ENCODE data around the gene ELOVL1. TPM values are rescaled to one million over a fixed set of nuclear protein-coding genes. Genes with fewer than 3 reads are reported as not detected.

Gene ELOVL1
- total RNA-seq, 1 experiment from 2014 or later = 21.6 TPM

DNA sequence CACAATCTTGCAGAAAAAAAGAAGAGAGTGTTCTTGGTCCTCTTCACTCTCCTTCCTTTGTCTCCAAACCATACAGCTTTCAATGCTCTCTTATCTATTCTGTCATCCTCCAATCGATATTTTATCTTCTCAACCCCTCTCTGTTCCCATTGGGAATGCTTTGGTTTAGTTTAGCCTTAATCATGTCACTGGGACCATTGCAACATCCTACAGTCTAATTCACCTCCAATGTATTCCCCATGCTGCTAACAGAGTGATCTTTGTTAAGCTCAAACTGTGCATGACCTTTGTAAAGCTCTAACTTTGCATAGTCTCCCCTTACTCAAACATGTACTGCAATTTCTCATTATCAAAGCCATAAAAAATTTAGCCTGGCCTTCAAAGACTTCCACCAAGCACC lies 27.3 kb downstream of the ELOVL1 start:
- Histone ChIP-seq H3K4me1 (ENCODE audit: insufficient read depth, low read length) (no peaks in the 10 kb centered on the region), H3K9me3 (ENCODE audit: control insufficient read depth, low read depth, low read length) (no peaks in the 10 kb centered on the region), H3K9ac (ENCODE audit: extremely low read depth, insufficient read length, low read length) (no peak overlapping the region), H4K8ac (replicated peaks; ENCODE audit: insufficient read length, low read depth, low read length) (no peak overlapping the region), H2BK5ac (ENCODE audit: insufficient read length, low read length) (no peak overlapping the region), H2AFZ (ENCODE audit: low read length) (no peak overlapping the region), H3K4me2 (ENCODE audit: insufficient read depth, insufficient read length, low read length) (no peak overlapping the region), H3K79me2 (ENCODE audit: insufficient read depth, low read length) (no peaks in the 10 kb centered on the region), H2AK5ac (ENCODE audit: insufficient read length, low read length) (no peak overlapping the region), H3K23me2 (ENCODE audit: insufficient read length, low read depth, low read length, poor library complexity, severe bottlenecking) (no peaks in the 10 kb centered on the region), H3T11ph (ENCODE audit: low read length) (no peak overlapping the region), H3K56ac (ENCODE audit: insufficient read length, low read depth, low read length) (no peak overlapping the region), H3K4ac (ENCODE audit: low read depth, low read length) (no peak overlapping the region), H2BK120ac (ENCODE audit: low read depth, low read length, poor library complexity, severe bottlenecking) (no peak overlapping the region), H3K27me3 (ENCODE audit: insufficient read depth, low read length) (no peaks in the 10 kb centered on the region), H3K27ac (ENCODE audit: insufficient read length, low read depth, low read length) (no peak overlapping the region), H3K14ac (ENCODE audit: insufficient read depth, low read length) (no peak overlapping the region), H2BK20ac (ENCODE audit: low read depth, low read length, poor library complexity, severe bottlenecking) (no peak overlapping the region), H3K23ac (ENCODE audit: insufficient read length, low read depth, low read length) (no peak overlapping the region), H4K5ac (ENCODE audit: insufficient read length, low read depth, low read length) (no peak overlapping the region), H3K79me1 (ENCODE audit: insufficient read depth, low read depth, low read length, poor library complexity, severe bottlenecking) (no peaks in the 10 kb centered on the region), H4K20me1 (ENCODE audit: control insufficient read depth, insufficient read depth, insufficient read length) (no peaks in the 10 kb centered on the region), H2BK15ac (ENCODE audit: low read depth, low read length) (no peak overlapping the region; the same call in 1 of the 2 replicates), H3K18ac (ENCODE audit: insufficient read length, low read depth, low read length) (no peak overlapping the region), H2BK12ac (ENCODE audit: insufficient read length, low read depth, low read length) (no peak overlapping the region), H4K91ac (ENCODE audit: insufficient read length, low read depth, low read length) (no peak overlapping the region)
- H3K27me3 Mint-ChIP-seq (ENCODE audit: low read depth) = peaks cover 20% of the 10 kb centered on the region
- H3K9me3 Mint-ChIP-seq = no peaks in the 10 kb centered on the region
- H3K36me3 Mint-ChIP-seq (ENCODE audit: insufficient read depth in 1 of 3, low read depth in 3 of 3) = no peaks in the 10 kb centered on the region
- no peak overlapping the region for H3K4me3 Mint-ChIP-seq
- TF ChIP-seq, protein P1, sequence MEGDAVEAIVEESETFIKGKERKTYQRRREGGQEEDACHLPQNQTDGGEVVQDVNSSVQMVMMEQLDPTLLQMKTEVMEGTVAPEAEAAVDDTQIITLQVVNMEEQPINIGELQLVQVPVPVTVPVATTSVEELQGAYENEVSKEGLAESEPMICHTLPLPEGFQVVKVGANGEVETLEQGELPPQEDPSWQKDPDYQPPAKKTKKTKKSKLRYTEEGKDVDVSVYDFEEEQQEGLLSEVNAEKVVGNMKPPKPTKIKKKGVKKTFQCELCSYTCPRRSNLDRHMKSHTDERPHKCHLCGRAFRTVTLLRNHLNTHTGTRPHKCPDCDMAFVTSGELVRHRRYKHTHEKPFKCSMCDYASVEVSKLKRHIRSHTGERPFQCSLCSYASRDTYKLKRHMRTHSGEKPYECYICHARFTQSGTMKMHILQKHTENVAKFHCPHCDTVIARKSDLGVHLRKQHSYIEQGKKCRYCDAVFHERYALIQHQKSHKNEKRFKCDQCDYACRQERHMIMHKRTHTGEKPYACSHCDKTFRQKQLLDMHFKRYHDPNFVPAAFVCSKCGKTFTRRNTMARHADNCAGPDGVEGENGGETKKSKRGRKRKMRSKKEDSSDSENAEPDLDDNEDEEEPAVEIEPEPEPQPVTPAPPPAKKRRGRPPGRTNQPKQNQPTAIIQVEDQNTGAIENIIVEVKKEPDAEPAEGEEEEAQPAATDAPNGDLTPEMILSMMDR (conservative IDR thresholded peaks at IDR 0.05) = no peak
- H3K27ac Mint-ChIP-seq = no peak overlapping the region
- peaks cover 4 to 5% of the 10 kb centered on the region in 2 experiments for H3K4me1 Mint-ChIP-seq
- no peak for DNase-seq
- WGBS (ENCODE audit: extremely low coverage, insufficient read length, low lambda C conversion rate) = 100% methylated on average over 1 of the region's 1 CpG
